SKM-1 (cell line): ENCODE measurements around the gene TSHR.
"Not testable (repeated sequence)": the region's sequence is repeated elsewhere in the genome, so short reads cannot be mapped to it uniquely, and the experiment has no call there.

Experiments
- DNase-seq: peaks from one replicate; lab custom pipeline; 2025; ENCODE audit not compliant: unreplicated experiment; lab: John Stamatoyannopoulos, UW

TSHR gene

GRCh38 chr14:80988735-80989429 is 33.5 kb downstream of the TSHR start:
- DNase-seq, result no peak

- DNase-seq, result no peak
Observed at GRCh38 chr14:80992580-80992979, 37.2 kb downstream of the TSHR start.

- DNase-seq, result peak; percentile 23
Observed at GRCh38 chr14:80996049-80996901, 40.9 kb downstream of the TSHR start.

- DNase-seq, result no peak
Observed at GRCh38 chr14:81001447-81001846, 46.0 kb downstream of the TSHR start.

- DNase-seq, result no peak
Observed at GRCh38 chr14:81004575-81004974, 49.2 kb downstream of the TSHR start.

GRCh38 chr14:81005540-81006228 is 50.3 kb downstream of the TSHR start:
- DNase-seq, result no peak

GRCh38 chr14:81006266-81006665 is 50.8 kb downstream of the TSHR start:
- no peak for DNase-seq

DNA sequence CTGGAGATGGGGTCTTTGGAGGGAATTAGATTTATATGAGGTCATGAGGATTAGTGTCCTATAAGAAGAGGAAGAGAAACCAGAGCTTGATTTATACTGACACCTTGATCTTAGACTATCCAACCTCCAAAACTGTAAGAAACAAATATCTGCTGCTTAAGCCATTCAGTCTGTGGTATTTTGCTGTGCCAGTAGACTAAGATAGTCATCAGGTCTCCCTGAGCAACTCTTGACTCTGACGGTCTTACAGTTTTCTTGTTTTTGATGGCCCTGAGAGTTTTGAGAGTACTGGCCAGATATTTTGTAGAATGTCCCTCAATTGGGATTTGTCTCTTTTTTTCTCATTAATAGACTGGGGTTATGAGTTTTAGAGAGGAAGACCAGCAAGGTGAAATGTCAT is 51.7 kb downstream of the TSHR start:
- DNase-seq, result no peak

DNA sequence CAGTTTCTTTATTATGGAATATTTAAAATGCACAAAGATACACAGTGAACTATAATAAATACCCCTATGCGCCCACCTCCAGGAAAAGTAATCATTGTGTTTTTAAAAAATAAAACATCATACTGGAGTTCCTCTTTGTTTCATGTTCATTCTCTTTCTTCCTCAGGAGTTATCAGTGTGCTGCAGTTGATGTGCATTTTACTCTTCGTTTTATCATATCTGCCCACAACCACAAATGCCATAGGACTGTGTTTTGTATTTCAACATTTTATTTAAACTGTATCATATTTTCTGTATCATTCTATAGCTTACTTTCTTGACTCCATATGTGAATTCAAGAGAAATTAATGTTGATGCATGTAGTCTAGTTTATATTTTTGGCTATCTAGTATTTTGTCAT is 53.9 kb downstream of the TSHR start:
- no peak for DNase-seq

DNA sequence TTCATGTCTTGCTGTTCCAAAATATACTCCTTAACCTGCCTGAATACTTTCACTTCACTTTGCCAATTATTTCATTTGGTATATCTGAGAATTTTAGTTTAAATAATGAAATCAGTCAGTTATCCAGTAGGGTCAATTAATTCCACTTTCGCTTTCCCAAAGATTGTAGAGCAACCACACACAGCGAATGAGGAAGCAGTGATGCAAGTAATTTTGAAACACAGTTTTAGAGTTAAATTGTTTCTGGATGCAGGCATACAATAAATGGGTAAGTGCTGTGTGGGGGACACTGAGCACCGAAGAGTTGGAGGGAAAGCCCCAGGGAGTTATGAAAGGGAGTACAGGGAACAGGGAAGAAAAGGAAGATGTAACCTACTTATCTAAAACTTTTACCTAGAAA is 62.8 kb downstream of the TSHR start:
- no peak for DNase-seq

- no peak for DNase-seq
Observed at GRCh38 chr14:81018684-81019083, 63.3 kb downstream of the TSHR start.

DNA sequence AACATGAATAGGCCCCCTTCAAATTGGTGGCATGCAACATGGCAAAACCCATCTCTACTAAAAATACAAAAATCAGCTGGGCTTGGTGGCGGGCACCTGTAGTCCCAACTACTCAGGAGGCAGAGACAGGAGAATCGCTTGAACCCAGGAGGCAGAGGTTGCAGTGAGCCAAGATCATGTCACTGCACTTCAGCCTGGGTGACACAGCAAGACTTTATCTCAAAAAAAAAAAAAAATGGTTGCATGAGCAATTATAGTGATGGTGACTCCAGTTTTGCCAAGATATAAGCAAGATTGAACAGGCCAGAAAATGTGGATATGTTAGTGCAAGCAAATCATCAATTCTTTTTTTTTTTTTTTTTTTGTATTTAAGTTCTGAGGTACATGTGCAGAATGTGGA is 63.7 kb downstream of the TSHR start:
- not testable (repeated sequence) for DNase-seq

- DNase-seq, result no peak
Observed at GRCh38 chr14:81023095-81023710, 67.8 kb downstream of the TSHR start.

GRCh38 chr14:81028461-81028860 is 73.0 kb downstream of the TSHR start:
- no peak for DNase-seq

DNA sequence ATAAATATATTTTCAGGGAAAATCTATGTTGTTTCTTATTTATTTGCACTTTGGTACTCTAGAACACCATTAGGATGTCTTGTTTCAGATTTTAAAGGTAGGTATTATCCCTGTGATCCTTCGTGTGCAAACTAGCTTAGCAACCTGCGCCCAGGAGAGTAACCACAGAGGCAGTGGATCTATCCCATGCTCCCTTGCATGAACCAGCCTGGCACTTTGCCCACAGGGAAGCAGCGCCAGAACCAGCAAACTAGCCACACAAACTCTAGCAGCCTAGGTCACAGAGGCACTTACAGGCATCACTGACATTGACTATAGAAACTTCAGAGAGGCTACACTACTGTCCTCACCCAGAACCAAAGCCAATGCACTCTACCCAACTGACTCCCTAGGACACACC is 76.1 kb downstream of the TSHR start:
- no peak for DNase-seq

DNA sequence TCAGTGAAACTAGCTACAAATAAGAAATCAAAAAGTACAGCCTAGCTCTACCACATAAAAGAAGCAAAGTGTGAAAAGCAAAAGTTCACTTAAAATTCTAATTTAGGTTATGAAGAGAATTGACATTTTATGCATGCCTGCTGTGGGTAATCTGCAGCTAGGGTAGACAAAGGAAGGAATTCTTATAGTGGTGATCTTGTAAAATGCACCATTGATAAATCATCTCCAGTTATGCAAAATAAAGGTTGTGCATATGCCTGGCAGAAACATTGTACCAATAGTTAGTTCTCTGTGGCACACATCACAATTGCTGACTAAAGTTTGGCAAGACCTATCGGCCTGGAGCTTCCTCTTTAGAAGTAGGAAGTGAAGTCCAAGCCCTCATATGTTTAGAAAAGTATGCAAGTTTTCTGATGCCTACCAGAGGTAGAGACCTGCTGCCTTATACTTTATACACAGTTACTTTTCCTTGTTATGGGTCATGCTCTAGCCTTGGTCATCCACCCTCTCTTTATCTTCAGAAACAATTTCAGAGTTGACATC is 78.3 kb downstream of the TSHR start:
- peak; percentile 38 for DNase-seq

GRCh38 chr14:81042438-81042837 is 87.0 kb downstream of the TSHR start:
- no peak for DNase-seq

DNA sequence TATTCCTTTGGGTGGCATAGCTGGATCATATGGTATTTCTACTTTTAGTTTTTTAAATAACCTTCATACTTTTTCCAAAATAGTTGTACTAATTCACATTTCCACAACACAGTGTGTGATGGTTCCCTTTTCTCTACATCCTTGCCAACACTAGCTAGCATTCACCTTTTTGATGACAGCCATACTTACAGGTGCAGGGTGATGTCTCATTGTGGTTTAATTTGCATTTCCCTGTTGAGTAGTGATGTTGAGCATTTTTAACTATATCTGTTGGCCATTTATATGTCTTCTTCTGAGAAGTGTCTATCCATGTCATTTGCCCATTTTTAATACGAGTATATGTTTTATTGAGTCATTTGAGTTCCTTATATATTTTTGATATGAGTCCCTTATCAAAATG is 96.1 kb downstream of the TSHR start:
- no peak for DNase-seq

- not testable (repeated sequence) for DNase-seq
Observed at GRCh38 chr14:81054057-81054456, 98.6 kb downstream of the TSHR start.

DNA sequence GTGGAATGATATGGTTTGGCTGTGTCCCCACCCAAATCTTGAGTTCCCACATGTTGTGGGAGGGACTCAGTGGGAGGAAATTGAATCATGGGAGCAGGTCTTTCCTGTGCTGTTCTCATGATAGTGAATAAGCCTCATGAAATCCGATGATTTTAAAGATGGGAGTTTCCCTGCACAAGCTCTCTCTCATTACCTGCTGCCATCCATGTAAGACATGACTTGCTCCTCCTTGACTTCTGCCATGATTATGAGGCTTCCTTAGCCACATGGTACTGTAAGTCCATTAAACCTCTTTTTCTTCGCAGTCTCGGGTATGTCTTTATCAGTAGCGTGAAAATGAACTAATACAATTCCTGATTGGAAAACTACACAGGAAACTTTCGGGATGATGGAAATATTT is 100.5 kb downstream of the TSHR start:
- no peak for DNase-seq

DNA sequence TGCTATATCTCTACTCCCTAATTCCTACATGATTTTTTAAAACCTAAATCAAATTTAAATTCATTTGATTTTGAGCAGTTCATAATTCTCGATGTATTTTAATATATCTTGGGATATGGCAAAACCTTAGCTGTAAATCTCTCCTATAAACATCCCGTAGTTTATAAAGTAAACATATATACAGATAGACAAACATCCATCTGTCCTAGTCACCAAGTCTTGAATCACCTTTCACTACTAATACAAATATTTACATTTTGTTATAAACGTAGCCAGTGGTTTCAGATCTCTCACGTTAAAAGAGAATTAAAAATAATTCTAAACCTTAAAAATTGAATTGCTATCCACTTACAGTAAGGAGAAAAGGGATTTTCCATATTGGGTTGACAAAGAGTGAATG is 107.0 kb downstream of the TSHR start:
- no peak for DNase-seq
